ENCODE data around the gene GALNTL6. TPM values are rescaled to one million over a fixed set of nuclear protein-coding genes. Genes with fewer than 3 reads are reported as not detected.
"Not testable (repeated sequence)": the region's sequence is repeated elsewhere in the genome, so short reads cannot be mapped to it uniquely, and the experiment has no call there.

GALNTL6 gene
- total RNA-seq, 4 donors from 2014 or later: 0.30 to 1.3 (median 0.60) TPM

GRCh38 chr4:172393220-172393619 lies 580.0 kb downstream of the GALNTL6 start:
- no peak for DNase-seq (ENCODE audit: low spot score in 2 of 2)
- WGBS, 2 donors: 39 to 48% methylated on average over 3 of the region's 3 CpGs
- H3K4me3 ChIP-seq (ENCODE audit: low read depth, poor library complexity, severe bottlenecking): no peak overlapping the region
- no peak for TF ChIP-seq POLR2A (IDR thresholded peaks at IDR 0.05)
- intact Hi-C loops (cut with DNase I; ENCODE audit: low total_unique reads): no loop called here

- H3K4me3 ChIP-seq (ENCODE audit: low read depth, poor library complexity, severe bottlenecking): no peak overlapping the region
- DNase-seq (ENCODE audit: low spot score in 2 of 2): no peak
- TF ChIP-seq CTCF (IDR thresholded peaks at IDR 0.05): no peak
- TF ChIP-seq POLR2A (IDR thresholded peaks at IDR 0.05): no peak
- WGBS, 2 donors: 62 to 67% methylated on average over 3 of the region's 3 CpGs
- intact Hi-C loops (cut with DNase I; ENCODE audit: low total_unique reads): no loop called here
Measured at GRCh38 chr4:172404676-172405075, 591.5 kb downstream of the GALNTL6 start.

- H3K4me3 ChIP-seq (ENCODE audit: low read depth, poor library complexity, severe bottlenecking): no peak overlapping the region
- 87 to 91% methylated on average over 1 of the region's 1 CpG for WGBS, 2 donors
- intact Hi-C loops (cut with DNase I; ENCODE audit: low total_unique reads): no loop called here
- no peak for DNase-seq (ENCODE audit: low spot score in 2 of 2)
- no peak for TF ChIP-seq POLR2A (IDR thresholded peaks at IDR 0.05)
- TF ChIP-seq CTCF (IDR thresholded peaks at IDR 0.05): no peak
Measured at GRCh38 chr4:172410363-172410762, 597.2 kb downstream of the GALNTL6 start.

- H3K4me3 ChIP-seq (ENCODE audit: low read depth, poor library complexity, severe bottlenecking): no peak overlapping the region
- intact Hi-C loops (cut with DNase I; ENCODE audit: low total_unique reads): no loop called here
- TF ChIP-seq POLR2A (IDR thresholded peaks at IDR 0.05) (no peak), CTCF (IDR thresholded peaks at IDR 0.05) (no peak)
- 84 to 93% methylated on average over 2 of the region's 2 CpGs for WGBS, 2 donors
- DNase-seq (ENCODE audit: low spot score in 2 of 2): no peak
Measured at GRCh38 chr4:172411149-172411548, 597.9 kb downstream of the GALNTL6 start.

- no peak for TF ChIP-seq CTCF (IDR thresholded peaks at IDR 0.05)
- no peak for TF ChIP-seq POLR2A (IDR thresholded peaks at IDR 0.05)
- DNase-seq (ENCODE audit: low spot score in 2 of 2): no peak
Measured at GRCh38 chr4:172412851-172413580, 599.8 kb downstream of the GALNTL6 start.

GRCh38 chr4:172428979-172429378 lies 615.8 kb downstream of the GALNTL6 start:
- intact Hi-C loops (cut with DNase I; ENCODE audit: low total_unique reads); H3K4me3 ChIP-seq (ENCODE audit: low read depth, poor library complexity, severe bottlenecking); DNase-seq (ENCODE audit: low spot score in 2 of 2): not testable (repeated sequence)
- 96 to 97% methylated on average over 12 of the region's 12 CpGs for WGBS, 2 donors

More at GRCh38 chr4:172412851-172413580, 599.8 kb downstream of the GALNTL6 start:
- intact Hi-C loops (cut with DNase I; ENCODE audit: low total_unique reads): no loop called here
- WGBS, 2 donors: 33 to 42% methylated on average over 3 of the region's 3 CpGs
- no peak overlapping the region for H3K4me3 ChIP-seq (ENCODE audit: low read depth, poor library complexity, severe bottlenecking)

GRCh38 chr4:172480471-172480870 lies 667.3 kb downstream of the GALNTL6 start:
- WGBS, 2 donors: 82 to 88% methylated on average over 2 of the region's 2 CpGs

More at GRCh38 chr4:172480471-172480870, 667.3 kb downstream of the GALNTL6 start:
- intact Hi-C loops (cut with DNase I; ENCODE audit: low total_unique reads): no loop called here
- TF ChIP-seq POLR2A (IDR thresholded peaks at IDR 0.05): no peak
- TF ChIP-seq CTCF (IDR thresholded peaks at IDR 0.05): no peak
- no peak for DNase-seq (ENCODE audit: low spot score in 2 of 2)
- H3K4me3 ChIP-seq (ENCODE audit: low read depth, poor library complexity, severe bottlenecking): no peak overlapping the region

Data from lower leg skin (tissue), 4 donors.